ENCODE measurements around the gene SYTL2. TPM values are rescaled to one million over a fixed set of nuclear protein-coding genes. Genes with fewer than 3 reads are reported as not detected.

Gene SYTL2
- total RNA-seq, 1 donor from 2014 or later = 25.7 TPM

DNA sequence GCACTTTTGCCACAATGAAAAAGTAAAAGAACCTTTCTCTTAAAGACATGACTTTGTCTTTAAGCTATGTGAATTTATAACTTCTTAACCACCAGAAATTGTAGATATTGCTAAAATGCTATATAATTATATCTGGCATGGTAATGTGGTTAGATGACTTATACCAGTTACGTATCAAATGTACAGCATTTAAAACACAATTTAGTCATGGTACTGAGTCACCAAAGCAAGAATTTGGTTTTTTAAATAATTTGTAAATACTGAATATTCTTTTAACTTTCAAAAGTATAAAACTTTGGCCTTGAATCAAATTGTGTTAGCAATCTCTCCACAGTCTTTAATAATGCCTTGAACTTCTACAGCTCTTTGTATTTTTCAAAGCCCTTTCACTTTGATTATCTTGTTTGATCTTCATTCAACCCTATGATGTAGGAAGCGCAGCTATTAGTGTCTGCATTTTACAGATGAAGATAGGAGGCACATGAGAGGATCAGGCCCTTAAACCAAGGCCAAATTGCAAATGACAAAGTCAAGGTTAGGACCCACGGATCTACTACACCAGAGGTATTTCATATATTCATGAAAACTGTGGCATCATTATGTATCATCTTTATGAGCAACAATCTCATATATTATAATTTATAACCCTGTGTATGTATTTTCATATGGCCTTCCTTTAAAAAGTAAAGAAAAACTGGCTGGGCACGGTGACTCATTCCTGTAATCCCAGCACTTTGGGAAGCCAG, 4.4 kb upstream of the SYTL2 start:
- DNase-seq (ENCODE audit: low read depth) = no peak
- TF ChIP-seq, protein P1, sequence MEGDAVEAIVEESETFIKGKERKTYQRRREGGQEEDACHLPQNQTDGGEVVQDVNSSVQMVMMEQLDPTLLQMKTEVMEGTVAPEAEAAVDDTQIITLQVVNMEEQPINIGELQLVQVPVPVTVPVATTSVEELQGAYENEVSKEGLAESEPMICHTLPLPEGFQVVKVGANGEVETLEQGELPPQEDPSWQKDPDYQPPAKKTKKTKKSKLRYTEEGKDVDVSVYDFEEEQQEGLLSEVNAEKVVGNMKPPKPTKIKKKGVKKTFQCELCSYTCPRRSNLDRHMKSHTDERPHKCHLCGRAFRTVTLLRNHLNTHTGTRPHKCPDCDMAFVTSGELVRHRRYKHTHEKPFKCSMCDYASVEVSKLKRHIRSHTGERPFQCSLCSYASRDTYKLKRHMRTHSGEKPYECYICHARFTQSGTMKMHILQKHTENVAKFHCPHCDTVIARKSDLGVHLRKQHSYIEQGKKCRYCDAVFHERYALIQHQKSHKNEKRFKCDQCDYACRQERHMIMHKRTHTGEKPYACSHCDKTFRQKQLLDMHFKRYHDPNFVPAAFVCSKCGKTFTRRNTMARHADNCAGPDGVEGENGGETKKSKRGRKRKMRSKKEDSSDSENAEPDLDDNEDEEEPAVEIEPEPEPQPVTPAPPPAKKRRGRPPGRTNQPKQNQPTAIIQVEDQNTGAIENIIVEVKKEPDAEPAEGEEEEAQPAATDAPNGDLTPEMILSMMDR (conservative IDR thresholded peaks at IDR 0.05; ENCODE audit: low read depth, low read length) = no peak
- no peak overlapping the region for H3K4me3 ChIP-seq (ENCODE audit: low read depth, low read length)

DNA sequence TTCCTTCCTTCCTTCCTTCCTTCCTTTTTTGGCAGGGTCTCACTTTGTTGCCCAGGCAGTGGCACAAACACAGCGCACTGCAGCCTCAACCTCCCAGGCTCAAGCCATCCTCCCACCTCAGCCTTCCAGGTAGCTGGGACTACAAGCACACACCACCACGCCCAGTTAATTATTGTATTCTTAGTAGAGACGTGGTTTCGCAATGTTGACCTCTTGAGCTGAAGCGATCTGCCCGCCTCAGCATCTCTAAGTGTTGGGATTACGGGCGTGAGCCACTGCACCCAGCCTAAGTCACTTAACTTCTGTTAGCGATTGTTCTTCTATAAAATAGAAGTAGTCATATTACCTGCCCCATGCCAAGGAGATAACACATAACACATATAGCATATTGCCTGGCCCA, 2.8 kb upstream of the SYTL2 start:
- TF ChIP-seq, protein P1 (conservative IDR thresholded peaks at IDR 0.05; ENCODE audit: low read depth, low read length) = no peak
- no peak for DNase-seq (ENCODE audit: low read depth)
- H3K4me3 ChIP-seq (ENCODE audit: low read depth, low read length) = no peak overlapping the region

DNA sequence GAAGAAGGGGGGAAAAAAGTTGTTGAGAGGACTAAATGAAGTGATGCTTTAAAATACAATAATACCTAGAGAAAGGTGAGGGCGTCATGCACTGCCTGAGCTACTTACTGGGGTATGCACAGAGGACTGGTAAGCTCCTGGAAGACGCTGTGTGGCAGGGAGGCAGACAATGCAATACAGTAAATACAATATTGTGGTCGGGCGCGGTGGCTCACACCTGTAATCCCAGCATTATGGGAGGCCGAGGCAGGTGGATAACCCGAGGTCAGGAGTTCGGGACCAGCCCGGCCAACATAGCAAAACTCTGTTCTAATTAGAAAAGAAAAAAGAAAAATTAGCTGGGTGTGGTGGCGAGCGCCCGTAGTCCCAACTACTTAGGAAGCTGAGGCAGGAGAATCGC, 683 bp upstream of the SYTL2 start:
- DNase-seq (ENCODE audit: low read depth) = no peak
- TF ChIP-seq, protein P1 (conservative IDR thresholded peaks at IDR 0.05; ENCODE audit: low read depth, low read length) = no peak
- H3K4me3 ChIP-seq (ENCODE audit: low read depth, low read length) = peak overlapping the region; percentile 63

DNA sequence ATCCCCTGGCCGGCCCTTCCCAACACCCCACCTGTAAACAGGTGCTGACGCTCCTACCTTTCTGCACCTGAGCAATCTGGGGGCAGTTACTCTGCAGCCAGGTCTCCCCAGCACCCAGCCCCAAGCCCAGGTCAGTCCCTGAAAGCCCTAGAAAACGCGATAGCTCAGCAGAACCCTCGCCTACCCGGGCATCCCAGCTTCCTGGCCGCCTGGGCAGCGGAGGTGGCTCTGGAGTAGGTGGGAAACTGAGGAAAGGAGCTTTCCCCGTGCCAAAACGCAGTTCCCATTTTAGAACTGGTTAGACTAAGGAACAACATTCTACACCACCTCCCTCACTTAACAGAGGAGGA, 445 bp downstream of the SYTL2 start:
- H3K4me3 ChIP-seq (ENCODE audit: low read depth, low read length) = peak overlapping the region; percentile 63
- TF ChIP-seq, protein P1 (conservative IDR thresholded peaks at IDR 0.05; ENCODE audit: low read depth, low read length) = no peak
- no peak for DNase-seq (ENCODE audit: low read depth)

DNA sequence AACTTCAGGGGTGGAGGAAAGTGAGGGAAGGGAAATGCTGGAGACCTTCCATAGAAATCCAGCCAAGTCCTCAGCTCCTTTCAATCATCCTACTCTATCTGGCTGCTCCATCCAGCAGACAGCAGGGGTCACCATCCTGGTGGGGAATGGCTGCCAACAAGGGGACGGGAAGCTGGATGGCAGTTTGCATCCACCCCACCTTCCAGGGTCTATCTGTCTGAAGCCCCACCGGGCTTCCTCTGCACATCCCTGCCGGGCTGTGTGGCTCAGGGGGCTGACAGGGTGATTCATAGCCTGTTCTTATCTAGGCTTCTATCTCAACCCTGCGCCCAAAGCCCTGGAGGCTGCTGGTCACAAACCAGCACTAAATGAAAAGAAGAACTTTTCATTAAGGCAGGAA, 1.1 kb downstream of the SYTL2 start:
- TF ChIP-seq, protein P1 (conservative IDR thresholded peaks at IDR 0.05; ENCODE audit: low read depth, low read length) = peak; percentile 63
- no peak for DNase-seq (ENCODE audit: low read depth)
- H3K4me3 ChIP-seq (ENCODE audit: low read depth, low read length) = peak overlapping the region; percentile 63

DNA sequence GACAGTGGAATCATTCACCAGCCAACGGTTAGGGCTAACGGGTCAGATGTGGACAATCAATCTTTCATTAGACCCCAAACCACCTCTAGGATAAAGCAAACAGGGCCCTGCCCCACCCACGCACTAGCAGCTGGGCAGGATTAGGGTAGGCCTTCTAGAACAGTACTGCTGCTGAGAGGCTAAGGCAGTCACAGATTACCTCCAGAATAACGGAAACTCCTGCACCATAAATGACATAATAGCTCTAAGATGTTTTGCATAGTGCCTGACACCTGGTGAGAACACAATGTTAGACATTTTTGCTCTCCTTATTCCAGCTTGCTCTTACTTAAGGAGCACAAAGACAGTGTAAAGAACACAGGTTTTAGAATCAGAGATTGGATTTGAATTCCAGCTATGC, 1.8 kb downstream of the SYTL2 start:
- no peak for DNase-seq (ENCODE audit: low read depth)
- TF ChIP-seq, protein P1 (conservative IDR thresholded peaks at IDR 0.05; ENCODE audit: low read depth, low read length) = no peak
- peak overlapping the region; percentile 63 for H3K4me3 ChIP-seq (ENCODE audit: low read depth, low read length)

DNA sequence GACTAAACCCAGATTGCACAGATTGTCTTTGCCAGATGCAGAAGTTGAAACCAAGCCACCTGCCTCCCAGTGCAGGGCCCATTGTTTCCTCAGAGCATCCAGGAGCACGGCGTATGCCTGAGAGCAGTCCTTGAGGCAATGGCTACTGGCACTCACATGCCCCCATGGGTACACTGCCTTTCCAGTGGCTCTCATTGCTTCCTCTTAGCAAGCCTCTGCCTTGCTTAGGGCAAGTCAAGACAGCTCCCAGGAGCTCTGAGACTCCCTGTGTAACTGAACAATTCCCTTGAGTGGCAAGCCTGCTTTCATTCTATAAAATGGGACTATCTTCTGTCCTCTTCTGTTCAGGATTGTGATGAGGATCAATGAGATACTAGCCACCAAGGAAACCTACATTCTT, 4.1 kb downstream of the SYTL2 start:
- no peak overlapping the region for H3K4me3 ChIP-seq (ENCODE audit: low read depth, low read length)
- TF ChIP-seq, protein P1 (conservative IDR thresholded peaks at IDR 0.05; ENCODE audit: low read depth, low read length) = no peak
- no peak for DNase-seq (ENCODE audit: low read depth)

Measured in epithelial cell of proximal tubule (primary cell).